ENCODE data around the gene SPTBN4. TPM values are rescaled to one million over a fixed set of nuclear protein-coding genes. Genes with fewer than 3 reads are reported as not detected.

Gene SPTBN4
- total and polyA plus RNA-seq, 2 of the 4 experiments (the other 2 are of a cell fraction): 0.72 to 0.91 TPM

DNA sequence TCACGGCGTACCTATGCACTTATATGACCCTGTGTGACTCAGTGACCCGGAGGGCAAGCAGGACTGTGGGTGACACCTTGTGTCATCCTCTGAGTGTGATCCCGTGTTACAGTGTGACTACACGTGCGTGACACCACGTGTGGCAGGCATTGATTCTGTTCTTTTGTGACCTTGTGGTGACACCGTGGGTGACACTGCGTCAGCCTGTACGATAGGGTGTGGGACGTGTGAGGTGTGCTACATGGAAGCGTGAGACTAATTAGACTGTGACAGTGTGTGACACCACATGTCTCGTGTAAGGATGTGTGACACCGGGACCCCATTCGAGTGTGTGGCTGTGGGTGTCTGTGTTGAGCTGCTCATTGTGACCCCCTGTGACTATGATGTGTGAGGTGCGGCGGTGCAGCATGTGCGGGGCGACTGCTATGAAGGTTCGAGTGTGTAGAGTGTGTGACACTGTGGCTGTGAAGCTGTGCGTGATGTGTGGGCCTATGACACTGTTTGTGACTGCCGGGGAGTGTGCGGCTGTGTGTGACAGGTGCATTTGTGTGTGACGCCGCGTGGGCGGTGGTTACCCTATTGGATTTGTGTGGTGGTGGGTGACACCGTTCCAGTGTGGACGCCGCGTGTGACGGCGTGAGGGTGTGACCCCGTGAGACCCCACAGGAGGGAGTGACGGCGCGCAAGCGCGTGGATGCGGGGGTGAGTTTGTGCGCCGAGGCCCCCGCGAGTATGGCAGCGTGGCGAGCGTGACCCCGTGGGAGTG is 399 bp upstream of the SPTBN4 start:
- H3K79me1 ChIP-seq (ENCODE audit: low read depth in 1 of 2, low read length in 2 of 2): peaks cover 0 to 25% of the 10 kb centered on the region in 2 experiments; a peak in 2 of 4 replicates
- H3K9ac ChIP-seq (ENCODE audit: low read depth, low read length): no peak overlapping the region
- H2AK5ac ChIP-seq (ENCODE audit: low read depth, low read length): peak overlapping the region; percentile 72
- H4K20me1 ChIP-seq (ENCODE audit: insufficient read depth, low read length): peaks cover 9% of the 10 kb centered on the region; the same call in 1 of the 2 replicates
- no peak overlapping the region for H2BK120ac ChIP-seq (ENCODE audit: low read depth, low read length)
- CTCF ChIA-PET: interaction anchor here (1.1 to 2.8 kb wide), 3 partner anchors 42 to 55 kb away, joined by 3 to 10 read pairs (median 4); no protein-coding TSS in a partner anchor
- peak overlapping the region; percentile 1 for H2AK9ac ChIP-seq (replicated peaks; ENCODE audit: low read depth, low read length, poor library complexity)
- peak overlapping the region; percentile 39 for H3K4me3 ChIP-seq (ENCODE audit: insufficient read depth, low read depth, low read length)
- no peaks in the 10 kb centered on the region for H3K36me3 ChIP-seq (ENCODE audit: control insufficient read depth, insufficient read depth, low read length)
- H3K4me2 ChIP-seq (ENCODE audit: low read depth, low read length): peak overlapping the region; percentile 92
- dilution Hi-C loops (cut with HindIII; ENCODE audit: low sequenced_read_pairs, unreplicated experiment): no loop called here
- H3K27me3 ChIP-seq (ENCODE audit: control insufficient read depth, insufficient read depth, low read length): peaks cover 11% of the 10 kb centered on the region; the same call in 1 of the 2 replicates
- no peak overlapping the region for H3K56ac ChIP-seq (ENCODE audit: extremely low read depth, insufficient read depth, low read length)
- H3K27ac ChIP-seq (ENCODE audit: insufficient read depth, low read length): no peak overlapping the region
- BruUV-seq (replicated peaks): no TSS peak
- POLR2A ChIA-PET (ENCODE audit: unreplicated experiment): no interaction called here
- 0 out of 2 replicates have a peak overlapping the region, but pooled peaks have one; percentile 14 for H3K23ac ChIP-seq (ENCODE audit: low read depth, low read length)
- no peak overlapping the region for H4K5ac ChIP-seq (ENCODE audit: low read depth, low read length)
- intact Hi-C loops (cut with micrococcal nuclease): loop anchor here (10.0 kb wide), 1 partner anchor 58 kb away; no protein-coding TSS in a partner anchor
- peak overlapping the region in 1 of 2 experiments; percentile 53; a peak in 1 of 4 replicates for H4K8ac ChIP-seq (ENCODE audit: low read depth in 2 of 2, low read length in 2 of 2)
- peaks cover 11% of the 10 kb centered on the region for H3K9me1 ChIP-seq (ENCODE audit: insufficient read depth, low read length)
- no peak overlapping the region for H3K14ac ChIP-seq (replicated peaks; ENCODE audit: low read depth, low read length)
- ATAC-seq (ENCODE audit: low read depth): no peak
- no peak overlapping the region for H2BK15ac ChIP-seq (ENCODE audit: low read depth, low read length)
- no peaks in the 10 kb centered on the region for H3K9me3 ChIP-seq (ENCODE audit: control insufficient read depth, insufficient read depth, low read length)
- no peak overlapping the region for H4K91ac ChIP-seq (ENCODE audit: insufficient read depth, low read depth, low read length)
- peak overlapping the region; percentile 1; the same call in 1 of the 2 replicates for H3K4ac ChIP-seq (ENCODE audit: low read depth, low read length)
- DNase-seq: no peak
- in situ Hi-C loops (cut with MboI; ENCODE audit: low sequenced_read_pairs): no loop called here
- WGBS, 2 experiments (ENCODE audit: extremely low coverage in 2 of 2, insufficient read length in 1 of 2): 17% methylated on average over 32 of the region's 48 CpGs; no CpG with 5 or more reads in 1 of the 2 experiments
- peak; percentile 61 for TF ChIP-seq BHLHE40 (IDR thresholded peaks at IDR 0.05; ENCODE audit: low read depth, low read length)
- no peak for TF ChIP-seq RFX5 (IDR thresholded peaks at IDR 0.05; ENCODE audit: low read depth, low read length)
- TF ChIP-seq MAFK (IDR thresholded peaks at IDR 0.05; ENCODE audit: low read depth, low read length): no peak
- no peak for TF ChIP-seq CHD1 (IDR thresholded peaks at IDR 0.05; ENCODE audit: low read depth, low read length)
- no peak for TF ChIP-seq NFE2L2 (IDR thresholded peaks at IDR 0.05; ENCODE audit: low read depth, low read length)
- TF ChIP-seq, protein P1, sequence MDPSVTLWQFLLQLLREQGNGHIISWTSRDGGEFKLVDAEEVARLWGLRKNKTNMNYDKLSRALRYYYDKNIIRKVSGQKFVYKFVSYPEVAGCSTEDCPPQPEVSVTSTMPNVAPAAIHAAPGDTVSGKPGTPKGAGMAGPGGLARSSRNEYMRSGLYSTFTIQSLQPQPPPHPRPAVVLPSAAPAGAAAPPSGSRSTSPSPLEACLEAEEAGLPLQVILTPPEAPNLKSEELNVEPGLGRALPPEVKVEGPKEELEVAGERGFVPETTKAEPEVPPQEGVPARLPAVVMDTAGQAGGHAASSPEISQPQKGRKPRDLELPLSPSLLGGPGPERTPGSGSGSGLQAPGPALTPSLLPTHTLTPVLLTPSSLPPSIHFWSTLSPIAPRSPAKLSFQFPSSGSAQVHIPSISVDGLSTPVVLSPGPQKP (IDR thresholded peaks at IDR 0.05; ENCODE audit: borderline replicate concordance, low read depth, low read length): no peak
- TF ChIP-seq FOS (IDR thresholded peaks at IDR 0.05; ENCODE audit: low read depth, low read length): no peak
- TF ChIP-seq MXI1 (IDR thresholded peaks at IDR 0.05; ENCODE audit: borderline replicate concordance, low read depth, low read length): no peak
- no peak overlapping the region for H2BK5ac ChIP-seq (ENCODE audit: low read depth, low read length, poor library complexity, severe bottlenecking)
- peak overlapping the region; percentile 99 for H2AFZ ChIP-seq (replicated peaks; ENCODE audit: low read length, poor library complexity)
- peaks cover 16% of the 10 kb centered on the region for H3K4me1 ChIP-seq (ENCODE audit: control insufficient read depth, insufficient read depth, low read length)
- 0 out of 2 replicates have a peak overlapping the region, but pooled peaks have one; percentile 10 for H3K18ac ChIP-seq (ENCODE audit: low read depth, low read length)
- H2BK20ac ChIP-seq (ENCODE audit: low read depth, low read length): no peak overlapping the region
